IPS-NIHi7 (cell line): ENCODE measurements around the gene ATG2B.

Experiments
- DNase-seq: peaks from one replicate; pipeline ENCODE4 v3.0.0; 2012; ENCODE audit warnings: mixed read lengths; ENCODE audit errors: extremely low spot score

Gene ATG2B

GRCh38 chr14:96362965-96363750, at the start of gene ATG2B, which contains the start of gene GSKIP:
TSS of gene ATG2B (minus strand) at chr14:96363341. CDS start at chr14:96362976, 365 bp downstream.
TSS of gene GSKIP (plus strand) at chr14:96363526. CDS start at chr14:96382248, 18,722 bp downstream.
- peak; percentile 96 for DNase-seq

- DNase-seq = no peak
These were observed 47.0 kb upstream of the ATG2B start for GRCh38 chr14:96410119-96410518.

GRCh38 chr14:96409701-96410100, 46.6 kb upstream of the ATG2B start:
- no peak for DNase-seq

- DNase-seq = no peak
These were observed 45.5 kb upstream of the ATG2B start for GRCh38 chr14:96408608-96409007.

- no peak for DNase-seq
These were observed 44.9 kb upstream of the ATG2B start for GRCh38 chr14:96407935-96408570.

GRCh38 chr14:96405677-96406076, 42.5 kb upstream of the ATG2B start:
- no peak for DNase-seq

DNA sequence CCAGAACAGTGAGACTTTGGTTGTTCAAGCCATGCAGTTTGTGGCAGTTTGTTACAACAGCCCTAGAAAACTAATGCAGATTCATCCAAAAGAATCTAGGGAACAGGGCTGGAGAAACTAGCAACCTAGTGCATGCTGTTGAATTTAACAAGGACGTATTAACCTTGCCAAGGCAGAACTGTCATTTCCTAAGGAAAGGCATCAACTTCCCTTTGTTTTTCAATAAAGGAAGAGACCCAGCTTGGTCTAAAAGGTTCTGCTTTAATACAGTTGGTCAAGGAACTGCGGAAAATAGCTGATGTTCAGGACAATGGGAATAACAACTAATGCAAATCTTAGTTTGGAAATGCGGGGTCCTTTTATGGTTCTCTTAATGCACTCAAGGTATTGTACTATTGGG, 40.3 kb upstream of the ATG2B start:
- DNase-seq = no peak

- no peak for DNase-seq
These were observed 37.4 kb upstream of the ATG2B start for GRCh38 chr14:96400495-96400894.

DNA sequence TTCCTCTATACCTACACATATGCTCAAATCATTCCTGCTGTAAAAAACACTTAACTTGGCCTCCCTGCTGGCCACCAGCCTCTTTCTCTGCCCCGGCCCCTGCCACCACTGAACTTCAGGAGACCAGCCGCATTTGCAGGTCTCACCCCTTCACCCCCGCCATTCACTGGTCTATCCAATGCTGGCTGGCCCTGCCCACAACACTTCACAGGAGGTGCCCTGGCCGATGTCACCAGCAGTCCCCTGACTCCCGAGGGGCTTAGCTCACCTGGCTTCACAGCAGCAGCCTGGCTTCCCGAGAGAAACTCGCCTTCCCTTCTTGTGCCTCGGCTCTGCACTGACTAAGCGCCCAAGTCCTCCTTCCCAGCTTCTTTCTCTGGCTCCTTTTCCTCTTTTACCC, 36.3 kb upstream of the ATG2B start:
- no peak for DNase-seq

- DNase-seq = no peak
These were observed 35.8 kb upstream of the ATG2B start for GRCh38 chr14:96398921-96399320.

- DNase-seq = no peak
These were observed 35.3 kb upstream of the ATG2B start for GRCh38 chr14:96398432-96398831.

GRCh38 chr14:96394047-96394815, 31.1 kb upstream of the ATG2B start:
- no peak for DNase-seq

- DNase-seq = no peak
These were observed 30.0 kb upstream of the ATG2B start for GRCh38 chr14:96393071-96393691.

DNA sequence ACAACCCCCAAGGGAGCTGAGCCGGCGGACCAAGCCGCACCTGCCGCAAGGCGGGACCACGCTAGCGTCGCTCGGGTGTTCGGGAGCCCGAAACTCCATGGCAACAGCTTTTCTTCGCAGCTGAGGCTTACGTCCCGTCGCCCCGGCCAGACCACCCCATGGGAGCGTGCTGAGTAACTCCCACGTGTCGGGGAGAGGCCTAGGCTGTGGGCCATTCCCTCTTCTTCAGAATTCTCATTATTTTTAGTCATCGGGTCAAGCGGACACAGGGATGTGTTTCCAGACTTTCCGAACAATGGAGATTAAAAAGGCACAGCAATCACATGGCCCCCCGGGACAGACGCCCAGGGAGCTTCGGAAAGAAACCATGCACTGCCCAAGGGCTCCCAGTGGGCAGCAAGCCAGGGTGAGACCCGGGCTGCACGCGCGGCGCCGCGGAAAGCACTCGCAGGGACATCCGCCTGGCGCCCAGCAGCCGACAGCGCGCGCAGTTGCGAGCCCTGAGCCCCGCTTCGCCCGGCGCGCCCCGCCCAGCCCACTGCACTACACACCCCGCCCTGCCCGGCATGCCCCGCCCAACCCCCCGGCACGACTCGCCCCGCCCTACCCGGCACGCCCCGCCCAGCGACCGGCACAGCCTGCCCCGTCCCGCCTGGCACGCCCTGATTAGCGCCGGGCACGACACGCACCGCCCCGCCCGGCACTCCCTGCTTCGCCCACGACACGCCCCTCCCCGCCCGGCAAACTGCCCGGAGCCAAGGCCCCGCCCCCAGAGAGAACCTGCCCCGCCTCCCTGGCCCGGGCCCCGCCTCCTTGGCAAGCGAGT, 28.4 kb upstream of the ATG2B start:
- peak; percentile 99 for DNase-seq

DNA sequence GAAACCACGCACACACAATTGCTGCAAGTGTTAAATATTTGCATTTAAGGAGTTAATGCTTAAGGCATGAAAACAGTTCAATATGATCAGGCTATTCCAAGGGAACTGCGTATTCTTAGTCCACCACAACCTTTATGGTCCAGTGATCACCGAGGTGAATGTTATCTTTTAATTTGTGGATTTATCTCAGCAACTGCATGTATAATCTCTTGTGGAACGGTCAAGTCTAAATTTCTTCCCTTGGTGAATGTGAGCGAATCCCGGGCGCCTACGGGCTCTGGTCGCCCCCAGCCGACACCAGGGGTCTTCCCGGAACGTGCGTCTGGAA, 27.8 kb upstream of the ATG2B start:
- no peak for DNase-seq

DNA sequence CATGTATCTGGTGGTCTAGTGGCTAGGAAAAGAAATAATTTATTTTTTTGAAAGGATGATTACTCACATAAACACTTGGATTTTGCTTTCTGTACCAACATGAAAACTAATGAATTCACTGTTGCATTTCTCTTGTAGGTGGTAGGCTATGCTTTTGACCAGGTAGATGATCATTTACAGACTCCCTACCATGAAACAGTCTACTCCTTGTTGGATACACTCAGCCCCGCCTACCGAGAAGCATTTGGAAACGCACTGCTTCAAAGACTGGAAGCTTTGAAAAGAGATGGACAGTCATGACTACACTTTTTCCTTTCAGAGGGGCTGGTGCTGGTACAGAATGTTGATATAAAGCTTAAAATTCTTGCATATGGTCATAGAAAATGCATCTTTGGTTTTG, 22.2 kb upstream of the ATG2B start:
- no peak for DNase-seq

DNA sequence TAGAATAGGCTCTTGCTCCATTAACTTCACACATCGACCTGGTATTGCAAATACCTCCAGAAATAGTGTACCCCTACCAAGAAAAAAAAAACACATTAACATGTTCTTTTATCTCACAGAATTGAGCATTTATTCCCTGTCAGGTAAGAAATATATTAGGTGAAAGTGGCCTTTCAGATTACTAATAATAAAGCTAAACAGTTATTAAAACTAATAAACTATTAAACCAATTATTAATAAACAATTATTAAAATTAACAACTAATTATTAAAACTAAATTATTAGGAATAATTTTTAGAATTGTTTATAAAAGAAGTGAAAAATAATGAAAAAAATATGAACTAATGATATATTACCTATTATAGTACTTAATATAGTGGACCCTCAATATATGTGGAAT, 21.6 kb upstream of the ATG2B start:
- no peak for DNase-seq

DNA sequence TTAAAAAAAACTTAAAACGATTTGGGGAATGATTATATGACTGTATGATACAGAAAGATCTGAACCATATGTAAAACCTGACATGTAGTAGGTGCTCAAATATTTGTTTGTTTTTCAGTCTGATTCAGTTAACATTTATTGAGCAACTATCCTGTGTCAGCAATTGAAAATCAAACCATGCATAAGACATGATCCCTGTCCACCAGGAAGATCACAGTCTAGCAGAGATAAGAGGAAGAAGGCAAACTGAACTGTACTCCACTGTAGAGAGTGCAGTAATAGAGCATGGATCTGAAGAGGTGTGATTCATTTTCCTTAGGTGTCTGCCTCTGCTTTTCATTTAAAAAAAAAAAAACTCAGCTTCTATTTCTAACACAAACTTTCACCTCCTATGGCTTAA, 20.9 kb upstream of the ATG2B start:
- no peak for DNase-seq

GRCh38 chr14:96383445-96383844, 20.3 kb upstream of the ATG2B start:
- DNase-seq = no peak

DNA sequence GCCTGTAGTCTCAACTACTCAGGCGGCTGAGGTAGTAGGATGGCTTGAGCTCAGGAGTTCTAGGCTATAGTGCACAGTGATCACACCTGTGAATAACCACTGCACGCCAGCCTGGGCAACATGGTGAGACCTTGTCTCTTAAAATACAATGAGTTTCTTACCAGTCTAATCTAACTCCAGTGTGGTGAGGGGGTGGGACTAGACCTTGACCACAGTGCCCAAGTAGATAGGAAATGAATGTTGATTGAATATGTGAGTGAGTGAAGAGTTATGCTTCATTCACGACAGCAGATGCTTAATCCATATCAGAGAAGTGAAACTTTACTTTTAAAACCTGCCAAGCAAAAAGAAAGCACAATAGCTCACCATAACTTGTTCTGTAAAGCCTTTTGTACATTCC, 17.6 kb upstream of the ATG2B start:
- no peak for DNase-seq

- DNase-seq = no peak
These were observed 13.0 kb upstream of the ATG2B start for GRCh38 chr14:96376093-96376492.
